KMS-11 (cell line): ENCODE measurements around the gene TBC1D19.

ENCODE experiments used
- H2AFZ ChIP-seq: fragments of 200-600 bp; sonication (generic); 2 replicates; pipeline ENCODE4 v1.6.1; 2016; ENCODE audit warnings: antibody characterized with exemption, mixed run types, low read depth
- H3K27ac ChIP-seq: fragments of 200-600 bp; sonication (generic); 2 replicates; pipeline ENCODE4 v1.6.1; 2016; ENCODE audit warnings: mild to moderate bottlenecking, mixed run types
- H3K27me3 ChIP-seq: fragments of 200-600 bp; sonication (generic); 2 replicates; pipeline ENCODE4 v1.6.1; 2017; ENCODE audit warnings: mild to moderate bottlenecking, low read depth, mixed run types, moderate library complexity; ENCODE audit not compliant: insufficient read depth
- H3K36me3 ChIP-seq: fragments of 200-600 bp; sonication (generic); 2 replicates; pipeline ENCODE4 v1.6.1; 2017; ENCODE audit warnings: mild to moderate bottlenecking, mixed run types; ENCODE audit not compliant: insufficient read depth
- H3K4me1 ChIP-seq: fragments of 200-600 bp; sonication (generic); 2 replicates; pipeline ENCODE4 v1.6.1; 2016; ENCODE audit warnings: mild to moderate bottlenecking, low read depth, mixed run types; ENCODE audit not compliant: poor library complexity, severe bottlenecking
- H3K4me2 ChIP-seq: fragments of 200-600 bp; sonication (generic); 2 replicates; pipeline ENCODE4 v1.7.0; 2016; ENCODE audit warnings: mild to moderate bottlenecking, mixed run types
- H3K4me3 ChIP-seq: fragments of 200-600 bp; sonication (generic); IDR thresholded peaks from 2 replicates; pipeline ENCODE4 v1.6.1; 2017; ENCODE audit warnings: low read depth, low read length, mixed read lengths; ENCODE audit not compliant: insufficient read depth
- H3K79me2 ChIP-seq: fragments of 200-600 bp; sonication (generic); 2 replicates; pipeline ENCODE4 v1.6.1; 2016; ENCODE audit warnings: low read depth, mixed run types; ENCODE audit not compliant: insufficient read depth
- H3K9ac ChIP-seq: fragments of 200-600 bp; sonication (generic); 2 replicates; pipeline ENCODE4 v1.6.1; 2016; ENCODE audit warnings: mild to moderate bottlenecking, mixed run types
- H4K20me1 ChIP-seq: fragments of 200-600 bp; sonication (generic); 2 replicates; pipeline ENCODE4 v1.6.1; 2016; ENCODE audit warnings: mild to moderate bottlenecking, mixed run types; ENCODE audit not compliant: insufficient read depth
- CTCF ChIP-seq: fragments of 200-600 bp; sonication (generic); conservative IDR thresholded peaks from 2 replicates; pipeline ENCODE4 v1.6.1; 2017; ENCODE audit warnings: low read depth, mild to moderate bottlenecking, antibody characterized with exemption, low read length, moderate library complexity, mixed read lengths

Gene TBC1D19

GRCh38 chr4:26792639-26793038, 208.8 kb downstream of the TBC1D19 start:
- Histone ChIP-seq H3K36me3 (no peaks in the 10 kb centered on the region), H3K4me3 (no peak overlapping the region), H4K20me1 (no peaks in the 10 kb centered on the region), H3K27ac (no peak overlapping the region), H3K79me2 (no peaks in the 10 kb centered on the region), H2AFZ (no peak overlapping the region), H3K4me1 (no peaks in the 10 kb centered on the region), H3K4me2 (no peak overlapping the region), H3K9ac (no peak overlapping the region), H3K27me3 (no peaks in the 10 kb centered on the region)
- no peak for TF ChIP-seq CTCF

- no peak for TF ChIP-seq CTCF
- H3K4me2 ChIP-seq = no peak overlapping the region
These were observed 209.9 kb downstream of the TBC1D19 start for GRCh38 chr4:26793735-26794134.

GRCh38 chr4:26796081-26796480, 212.2 kb downstream of the TBC1D19 start:
- no peaks in the 10 kb centered on the region for H4K20me1 ChIP-seq
- H2AFZ ChIP-seq = no peak overlapping the region
- no peak overlapping the region for H3K4me3 ChIP-seq
- H3K27me3 ChIP-seq = no peaks in the 10 kb centered on the region
- H3K4me1 ChIP-seq = no peaks in the 10 kb centered on the region
- H3K9ac ChIP-seq = no peak overlapping the region
- no peak overlapping the region for H3K4me2 ChIP-seq
- H3K36me3 ChIP-seq = no peaks in the 10 kb centered on the region
- TF ChIP-seq CTCF = no peak
- H3K27ac ChIP-seq = no peak overlapping the region
- H3K79me2 ChIP-seq = no peaks in the 10 kb centered on the region

More at GRCh38 chr4:26793735-26794134, 209.9 kb downstream of the TBC1D19 start:
- H3K27me3 ChIP-seq = no peaks in the 10 kb centered on the region
- no peaks in the 10 kb centered on the region for H3K79me2 ChIP-seq
- no peak overlapping the region for H3K4me3 ChIP-seq
- no peak overlapping the region for H3K9ac ChIP-seq
- H3K4me1 ChIP-seq = no peaks in the 10 kb centered on the region
- no peak overlapping the region for H2AFZ ChIP-seq
- H3K36me3 ChIP-seq = no peaks in the 10 kb centered on the region
- H3K27ac ChIP-seq = no peak overlapping the region
- H4K20me1 ChIP-seq = no peaks in the 10 kb centered on the region

GRCh38 chr4:26802790-26803189, 218.9 kb downstream of the TBC1D19 start:
- H3K9ac ChIP-seq = no peak overlapping the region

More at GRCh38 chr4:26802790-26803189, 218.9 kb downstream of the TBC1D19 start:
- H3K27ac ChIP-seq = no peak overlapping the region
- no peak overlapping the region for H2AFZ ChIP-seq
- H4K20me1 ChIP-seq = no peaks in the 10 kb centered on the region
- TF ChIP-seq CTCF = no peak
- no peaks in the 10 kb centered on the region for H3K4me1 ChIP-seq
- no peaks in the 10 kb centered on the region for H3K79me2 ChIP-seq
- no peaks in the 10 kb centered on the region for H3K27me3 ChIP-seq
- H3K36me3 ChIP-seq = no peaks in the 10 kb centered on the region
- H3K4me3 ChIP-seq = no peak overlapping the region
- no peak overlapping the region for H3K4me2 ChIP-seq
